Temporal lobe (tissue), 1 donor: ENCODE data around the gene CCN2. TPM values are rescaled to one million over a fixed set of nuclear protein-coding genes. Genes with fewer than 3 reads are reported as not detected.

Experiments used
- total RNA-seq: library from RNA; depleted of rRNA; stranded (reverse); fragments of >200 nt; gene quantifications from one replicate; pipeline ENCODE4 v1.2.3, GENCODE V29; 2014

The CCN2 gene
- total RNA-seq, 1 donor from 2014 or later: 16.2 TPM

Other genes starting within 250 kb of the CCN2 start
- not detected for gene OR2A4, start 250.0 kb downstream of the CCN2 start, total RNA-seq
- gene CTAGE9, start 240.4 kb downstream of the CCN2 start, total RNA-seq: not detected
- 0.74 TPM for gene ENPP1, start 143.4 kb downstream of the CCN2 start, total RNA-seq